DND-41 (cell line): ENCODE measurements around the gene EML1.

Experiments used
- ATAC-seq: fragments of 200-7000 bp; cut with Tn5 transposase; 3 replicates; pipeline ENCODE4 v1.9.1; 2021; ENCODE audit warnings: low read depth; ENCODE audit not compliant: insufficient read depth
- DNase-seq: peaks from one replicate; pipeline ENCODE4 v3.0.0-alpha.2; 2020
- H2AFZ ChIP-seq: 2 replicates; pipeline ENCODE4 v1.6.0; 2012; ENCODE audit warnings: low read depth, low read length
- H3K27ac ChIP-seq: 2 replicates; pipeline ENCODE4 v1.5.1; 2012; ENCODE audit warnings: low read length, inconsistent platforms
- H3K27me3 ChIP-seq: fragments of 200-600 bp; sonication (generic); 2 replicates; pipeline ENCODE4 v1.6.0; 2012; ENCODE audit warnings: low read length, mild to moderate bottlenecking, inconsistent platforms; ENCODE audit not compliant: insufficient read depth, poor library complexity
- H3K36me3 ChIP-seq: 2 replicates; pipeline ENCODE4 v1.5.1; 2012; ENCODE audit warnings: low read length, inconsistent platforms; ENCODE audit not compliant: insufficient read depth
- H3K4me1 ChIP-seq: 2 replicates; pipeline ENCODE4 v1.5.1; 2012; ENCODE audit warnings: mild to moderate bottlenecking, low read length; ENCODE audit not compliant: insufficient read depth
- H3K4me2 ChIP-seq: 2 replicates; pipeline ENCODE4 v1.6.0; 2012; ENCODE audit warnings: mild to moderate bottlenecking, moderate library complexity, low read length, inconsistent platforms; ENCODE audit not compliant: insufficient read depth
- H3K4me3 ChIP-seq, 2 experiments: fragments of 200-600 bp in 1 of 2; shearing (Covaris generic) in 1 of 2; 2 replicates each; pipeline ENCODE4 v1.5.1; 2012 to 2016; ENCODE audit warnings: inconsistent platforms in 2 of 2, low read length in 2 of 2, mild to moderate bottlenecking in 2 of 2, low read depth in 1 of 2, moderate library complexity in 1 of 2
- H3K79me2 ChIP-seq: 2 replicates; pipeline ENCODE4 v1.6.0; 2012; ENCODE audit warnings: low read length, inconsistent platforms; ENCODE audit not compliant: insufficient read depth
- H3K9ac ChIP-seq: 2 replicates; pipeline ENCODE4 v1.6.0; 2012; ENCODE audit warnings: low read depth, mild to moderate bottlenecking, inconsistent platforms, low read length, moderate library complexity
- H3K9me3 ChIP-seq: 2 replicates; pipeline ENCODE4 v1.5.1; 2012; ENCODE audit warnings: low read length, moderate library complexity, mild to moderate bottlenecking, inconsistent platforms; ENCODE audit not compliant: insufficient read depth, severe bottlenecking
- H4K20me1 ChIP-seq: 2 replicates; pipeline ENCODE4 v1.6.0; 2012; ENCODE audit warnings: low read length; ENCODE audit not compliant: insufficient read depth
- CTCF ChIP-seq: IDR thresholded peaks from 2 replicates; pipeline ENCODE4 v1.5.1; 2012; ENCODE audit warnings: borderline replicate concordance, low read length, moderate library complexity, mild to moderate bottlenecking; ENCODE audit not compliant: poor library complexity, severe bottlenecking; ENCODE audit errors: extremely low read depth
- EZH2 ChIP-seq: IDR thresholded peaks from 3 replicates; pipeline ENCODE4 v1.6.1; 2012; ENCODE audit warnings: borderline replicate concordance, low read depth, mild to moderate bottlenecking, moderate library complexity, low read length, inconsistent platforms; ENCODE audit not compliant: severe bottlenecking

The EML1 gene

DNA sequence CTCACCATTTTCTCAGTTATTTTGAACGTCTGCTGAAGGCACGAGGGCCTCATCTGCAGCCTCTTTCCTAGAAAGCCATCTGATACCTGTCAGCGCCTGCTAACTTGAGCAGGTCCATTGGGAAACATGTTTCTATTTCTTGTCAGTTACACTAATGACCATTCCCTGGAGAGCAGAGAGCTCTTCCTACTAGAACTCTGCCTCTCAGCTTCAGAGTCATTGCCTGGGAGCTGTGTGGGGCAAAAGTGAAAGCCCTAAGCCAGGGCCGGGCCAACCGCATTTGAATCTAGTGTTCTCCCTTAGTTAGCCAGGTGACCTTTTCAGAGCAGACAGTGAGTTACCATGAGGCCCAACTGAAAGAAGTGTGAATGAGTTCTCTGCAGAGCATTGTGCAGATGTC is 135.8 kb downstream of the EML1 start:
- Histone ChIP-seq H3K27ac (no peak overlapping the region), H4K20me1 (no peaks in the 10 kb centered on the region), H3K36me3 (no peaks in the 10 kb centered on the region), H3K9ac (no peak overlapping the region), H3K4me3 (no peak overlapping the region), H2AFZ (no peak overlapping the region), H3K4me1 (no peaks in the 10 kb centered on the region), H3K79me2 (no peaks in the 10 kb centered on the region), H3K9me3 (no peaks in the 10 kb centered on the region), H3K27me3 (peaks cover 7% of the 10 kb centered on the region), H3K4me2 (no peak overlapping the region)
- DNase-seq, result no peak
- TF ChIP-seq CTCF (no peak), EZH2 (no peak)
- ATAC-seq, result no peak

GRCh38 chr14:99929601-99930000 is 136.4 kb downstream of the EML1 start:
- Histone ChIP-seq H3K4me1 (no peaks in the 10 kb centered on the region), H3K36me3 (no peaks in the 10 kb centered on the region), H2AFZ (no peak overlapping the region), H3K27ac (no peak overlapping the region), H3K4me3 (no peak overlapping the region), H3K79me2 (no peaks in the 10 kb centered on the region), H4K20me1 (no peaks in the 10 kb centered on the region), H3K9ac (no peak overlapping the region), H3K27me3 (peaks cover 7% of the 10 kb centered on the region), H3K9me3 (no peaks in the 10 kb centered on the region), H3K4me2 (no peak overlapping the region)
- no peak for TF ChIP-seq CTCF
- no peak for TF ChIP-seq EZH2
- DNase-seq, result no peak
- no peak for ATAC-seq

- no peaks in the 10 kb centered on the region for H3K4me1 ChIP-seq
- no peak overlapping the region for H3K4me2 ChIP-seq
- TF ChIP-seq EZH2, result no peak
- TF ChIP-seq CTCF, result no peak
- DNase-seq, result no peak
- H3K4me3 ChIP-seq, result no peak overlapping the region
- H3K36me3 ChIP-seq, result no peaks in the 10 kb centered on the region
- peaks cover 7% of the 10 kb centered on the region for H3K27me3 ChIP-seq
- H4K20me1 ChIP-seq, result no peaks in the 10 kb centered on the region
- no peak for ATAC-seq
- no peaks in the 10 kb centered on the region for H3K9me3 ChIP-seq
- no peak overlapping the region for H2AFZ ChIP-seq
- H3K79me2 ChIP-seq, result no peaks in the 10 kb centered on the region
- no peak overlapping the region for H3K9ac ChIP-seq
- H3K27ac ChIP-seq, result no peak overlapping the region
Observed at GRCh38 chr14:99930420-99931274, 137.4 kb downstream of the EML1 start.
